Right ventricle myocardium inferior (tissue), 1 donor: ENCODE data around the gene WIPF1. TPM values are rescaled to one million over a fixed set of nuclear protein-coding genes. Genes with fewer than 3 reads are reported as not detected.
A peak's percentile ranks its signal among the peaks of the same experiment; 100 is the strongest.

ENCODE experiments used
- ATAC-seq: fragments of 200-7000 bp; cut with Tn5 transposase; one replicate; pipeline ENCODE4 v1.9.1; 2020; ENCODE audit warnings: mild to moderate bottlenecking, moderate library complexity
- DNase-seq: peaks from one replicate; pipeline ENCODE4 v3.0.0; 2021; ENCODE audit errors: missing footprints
- intact Hi-C: fragments of 100-400 bp; cut with DNase I; formaldehyde crosslinking; loops from one replicate; pipeline ENCODE4 v1.11.0; 2022
- total RNA-seq: library from RNA; stranded (reverse); fragmentation: NEBNext Ultra II Directional; extraction: Animal tissue kit (Norgen Biotek cat#: 25700); gene quantifications from one replicate; pipeline ENCODE4 v1.2.1, GENCODE V29; 2021
- donor health status: DM: no; HTN: yes; CAD: no; lungs with severe emphysema.

WIPF1 gene
- total RNA-seq, 1 donor from 2014 or later: 19.4 TPM

DNA sequence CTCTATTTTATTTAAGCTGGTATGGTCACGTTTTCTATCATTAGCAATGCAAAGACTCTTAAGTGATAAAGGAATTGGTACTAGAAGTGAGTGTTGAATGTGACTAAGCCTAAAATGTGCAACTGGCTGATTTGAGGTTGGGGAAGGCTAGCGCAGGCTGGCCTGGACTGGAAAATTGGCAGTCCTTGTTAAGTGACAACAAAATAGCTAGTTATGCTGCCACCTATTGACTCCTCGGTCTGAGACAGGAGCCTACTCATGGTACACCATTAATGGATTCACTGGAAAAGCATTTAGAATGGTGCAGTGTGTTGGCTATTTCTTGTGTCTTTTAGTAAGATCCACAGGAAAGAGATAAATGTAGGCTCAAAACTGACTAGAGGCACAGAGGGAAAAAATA lies 5.7 kb upstream of the WIPF1 start:
- no peak for DNase-seq
- ATAC-seq: peak; percentile 87
- intact Hi-C loops: loop anchor here (2.0 kb wide), 1 partner anchor 140 kb away; no protein-coding TSS in a partner anchor

DNA sequence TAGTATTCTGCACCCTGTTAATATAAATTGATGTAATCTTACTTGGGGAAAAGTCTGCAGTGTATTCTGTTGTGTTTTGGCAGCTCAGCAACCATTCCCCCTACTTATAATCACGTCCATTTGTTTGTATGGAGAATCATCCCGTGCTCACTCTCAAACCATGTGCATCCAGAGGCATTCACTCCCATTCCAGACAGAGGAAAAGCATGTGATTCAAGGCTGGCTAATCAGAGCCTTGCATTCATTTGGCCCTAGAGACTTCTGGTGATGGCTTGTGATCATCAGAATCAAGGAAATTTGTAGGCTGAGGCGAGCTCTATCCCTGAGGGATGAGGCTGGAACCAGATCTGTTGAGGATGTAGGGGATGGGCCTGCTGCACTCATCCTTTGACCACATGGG lies 5.1 kb upstream of the WIPF1 start:
- ATAC-seq (peak; percentile 7), DNase-seq (no peak)
- intact Hi-C loops: loop anchor here (2.0 kb wide), 1 partner anchor 140 kb away; no protein-coding TSS in a partner anchor

DNA sequence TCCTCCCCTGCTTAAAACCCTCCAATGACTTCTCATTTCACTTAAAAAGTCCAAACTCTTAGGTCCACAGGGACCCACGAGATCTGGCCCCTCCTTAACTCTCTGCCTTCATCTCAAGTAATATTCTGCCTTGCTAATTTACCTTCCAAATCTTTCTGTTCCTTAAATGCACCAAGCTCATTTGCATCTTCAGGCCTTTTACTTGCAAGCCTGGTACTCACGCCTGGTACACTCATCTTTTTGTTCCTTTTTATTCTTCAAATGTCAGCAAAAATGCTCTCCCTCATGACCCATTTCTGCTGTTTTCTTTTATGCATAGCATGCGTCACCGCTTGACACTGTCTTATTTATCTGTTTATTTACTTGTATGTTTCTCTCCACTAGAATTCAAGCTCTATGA lies 2.7 kb upstream of the WIPF1 start:
- DNase-seq (no peak), ATAC-seq (peak; percentile 16)
- intact Hi-C loops: no loop called here

DNA sequence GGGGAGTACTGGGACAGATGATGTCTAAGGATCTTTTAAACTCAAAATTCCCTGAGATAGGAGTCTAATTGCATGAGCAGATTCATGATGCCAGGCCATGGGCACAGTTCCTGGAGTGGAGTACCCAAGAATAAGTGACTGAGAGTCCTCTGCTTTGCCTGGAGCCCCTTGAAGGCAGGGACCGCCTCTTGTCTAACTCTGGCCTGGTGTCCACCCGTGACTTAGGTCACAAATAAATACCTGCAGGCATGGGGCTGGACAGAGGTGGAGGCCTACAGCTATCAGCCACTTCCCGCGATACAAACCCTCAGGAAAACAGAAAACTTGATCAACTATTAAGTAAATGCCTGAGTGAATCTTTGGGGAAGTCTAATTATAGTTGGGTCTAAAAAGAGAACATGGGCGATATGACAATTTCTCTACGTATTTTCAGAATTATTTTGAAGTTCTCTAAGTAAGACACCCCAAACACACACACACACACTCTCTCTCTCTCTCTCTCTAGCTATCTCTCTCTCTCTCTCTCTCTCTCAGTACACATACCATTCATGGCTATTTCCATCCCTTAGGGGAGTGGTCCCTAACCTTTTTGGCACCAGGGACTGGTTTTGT lies 1.8 kb upstream of the WIPF1 start:
- intact Hi-C loops: no loop called here
- ATAC-seq: no peak
- peak; percentile 64 for DNase-seq

DNA sequence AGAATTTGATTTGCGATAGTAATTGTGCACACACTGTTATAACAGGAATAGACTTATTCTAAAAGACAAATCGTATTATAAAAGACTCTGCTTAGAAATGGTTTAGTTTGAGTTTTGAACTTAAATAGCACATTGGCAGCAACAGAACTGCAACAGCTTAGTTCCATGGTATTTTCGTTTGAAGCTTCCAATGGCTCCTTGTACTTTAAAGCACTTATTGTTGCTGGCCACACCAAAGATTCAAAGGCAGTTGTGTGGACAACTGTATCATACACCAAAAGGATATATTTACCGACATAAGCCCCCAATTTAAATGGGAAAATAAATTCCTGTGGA lies 627 bp downstream of the WIPF1 start:
- intact Hi-C loops: no loop called here
- ATAC-seq (no peak), DNase-seq (no peak)

DNA sequence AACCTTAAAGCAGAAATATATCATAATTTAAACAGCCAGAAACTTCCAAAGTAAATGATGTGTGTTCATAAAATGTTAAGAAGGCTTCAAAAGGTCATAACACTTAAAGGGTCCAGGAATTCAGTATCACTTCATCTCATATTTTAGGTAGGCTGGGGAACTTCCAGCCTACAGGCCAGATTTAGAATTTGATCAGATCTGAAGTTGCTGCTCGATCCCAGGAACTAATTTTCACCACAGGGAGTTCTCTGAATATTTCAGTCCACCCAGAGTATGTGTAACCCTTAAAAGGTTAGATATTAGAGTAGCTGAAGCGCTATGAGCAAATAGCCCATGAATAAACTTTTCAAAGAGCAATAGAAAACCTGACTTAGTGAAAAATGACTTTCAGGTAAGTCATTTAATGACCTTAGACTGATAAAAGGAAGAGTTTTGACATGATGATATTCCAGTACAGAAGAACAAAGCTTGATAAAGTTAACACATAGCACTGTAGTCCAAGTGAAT lies 1.7 kb downstream of the WIPF1 start:
- intact Hi-C loops: no loop called here
- no peak for DNase-seq
- ATAC-seq: no peak

DNA sequence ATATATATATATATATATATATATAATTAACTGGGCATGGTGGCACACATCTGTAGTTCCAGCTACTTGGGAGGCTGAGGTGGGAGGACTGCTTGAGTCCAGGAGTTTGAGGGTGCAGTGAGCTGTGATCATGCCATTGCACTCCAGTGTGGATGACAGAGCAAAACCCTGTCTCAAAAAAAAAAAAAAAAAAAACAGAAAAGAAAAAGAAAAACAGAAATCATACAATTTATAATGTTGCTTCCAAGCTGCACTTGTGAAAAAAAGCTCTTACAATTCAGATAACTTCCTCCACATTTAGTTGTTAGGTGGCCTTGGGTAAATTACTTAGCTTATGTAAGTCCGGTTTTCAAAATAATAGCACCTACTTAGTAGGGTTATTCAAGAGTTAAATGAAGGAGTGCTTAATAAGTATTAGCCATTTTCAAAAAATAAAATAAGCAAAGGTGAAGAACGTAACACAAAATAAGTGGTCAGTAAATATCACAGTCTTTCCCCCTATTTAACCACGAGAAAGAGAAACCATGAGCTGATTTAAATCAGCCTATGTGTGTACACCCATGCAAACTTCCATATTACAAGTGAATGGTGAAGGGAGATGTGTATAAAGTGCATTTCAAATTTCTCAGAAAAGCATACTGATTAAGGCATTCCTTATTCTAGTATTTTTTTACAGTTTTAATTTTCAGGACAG lies 2.3 kb downstream of the WIPF1 start:
- intact Hi-C loops: no loop called here
- no peak for ATAC-seq

DNA sequence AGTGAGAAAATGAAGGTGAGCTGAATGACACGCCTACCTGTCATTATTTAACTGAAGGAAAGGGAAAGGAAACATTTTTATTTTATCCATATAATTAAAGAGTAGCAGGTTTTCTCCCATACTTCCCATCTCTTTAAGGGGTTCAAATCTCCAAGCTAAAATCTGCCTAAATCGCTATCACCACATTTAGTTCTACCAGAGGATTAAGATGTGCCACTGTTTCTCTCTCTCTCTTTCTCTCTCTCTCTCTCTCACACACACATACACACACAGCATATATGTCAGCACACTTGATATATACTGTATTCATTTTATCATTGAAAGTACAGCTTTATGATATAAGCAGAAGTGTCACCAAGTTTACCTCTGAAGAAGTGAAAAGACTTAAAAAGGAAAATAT lies 3.1 kb downstream of the WIPF1 start:
- ATAC-seq: no peak
- intact Hi-C loops: no loop called here
- no peak for DNase-seq

More for the DNA sequence above, 2.3 kb downstream of the WIPF1 start:
- no peak for DNase-seq

DNA sequence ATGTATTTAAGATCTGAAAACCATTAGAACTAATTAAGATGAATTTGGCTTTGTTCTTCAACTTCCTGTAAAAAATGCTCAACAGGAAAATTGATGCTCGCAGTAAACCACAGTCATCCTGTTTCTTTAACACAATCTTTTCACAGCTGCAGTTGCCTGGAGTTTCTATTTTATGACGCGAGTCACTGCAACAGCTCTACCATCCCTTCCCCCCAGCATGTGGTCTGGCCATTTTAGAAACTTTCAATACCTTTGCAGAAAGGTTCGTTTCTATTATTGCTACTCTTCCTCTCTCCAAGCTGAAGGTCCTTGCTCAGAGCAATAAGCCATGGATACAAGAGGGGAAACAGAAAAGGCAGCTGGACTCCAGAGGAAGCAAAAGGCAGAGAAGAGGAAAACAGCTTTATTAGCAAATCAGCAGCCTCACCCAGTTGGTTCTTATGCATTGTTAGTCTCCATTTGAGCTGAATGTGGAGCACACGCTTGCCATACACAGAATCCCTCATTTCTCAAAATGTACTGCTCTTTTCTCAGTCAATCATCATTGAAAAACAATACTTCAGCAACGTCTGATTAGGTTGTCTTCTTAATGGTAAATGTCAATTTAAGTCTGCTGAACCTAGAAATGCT lies 3.9 kb downstream of the WIPF1 start:
- DNase-seq: no peak
- intact Hi-C loops: no loop called here
- peak; percentile 51 for ATAC-seq

DNA sequence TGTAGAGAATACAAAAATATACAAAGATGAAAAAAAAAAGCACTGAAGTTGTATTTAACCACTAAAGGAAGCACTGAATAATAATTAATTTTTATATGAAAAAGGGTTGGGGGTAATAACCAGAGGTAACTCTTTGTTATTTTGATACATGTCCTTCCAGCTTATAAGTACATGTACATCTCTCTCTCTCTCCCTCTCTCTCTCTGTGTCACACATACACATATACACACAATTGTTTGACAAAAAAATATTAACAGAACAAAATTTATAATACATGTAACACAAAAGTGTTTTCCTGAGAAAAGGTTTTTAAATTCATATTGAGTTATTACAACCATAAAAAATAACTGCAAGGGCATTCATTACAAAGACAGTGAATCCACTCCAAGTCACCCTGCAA lies 4.6 kb downstream of the WIPF1 start:
- intact Hi-C loops: no loop called here
- no peak for DNase-seq

DNA sequence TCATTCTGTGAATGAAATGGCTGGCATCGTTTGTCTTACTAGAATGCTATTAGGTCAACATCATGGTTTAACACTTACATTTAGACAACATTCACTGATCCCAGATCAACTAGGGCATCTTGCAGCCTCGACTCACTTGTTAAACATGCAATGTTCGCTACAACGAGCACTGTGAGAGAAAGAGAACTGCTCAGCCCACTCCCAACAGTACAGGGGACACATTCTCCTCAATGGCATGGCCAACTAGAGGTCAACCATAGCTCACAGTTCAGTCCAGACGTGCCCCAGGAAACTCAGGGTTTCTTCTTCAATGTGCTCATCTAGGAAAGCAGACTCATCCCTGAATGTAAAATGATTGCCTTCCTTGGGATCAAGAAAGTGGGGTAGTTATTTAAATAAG lies 5.9 kb downstream of the WIPF1 start:
- intact Hi-C loops: no loop called here
- no peak for ATAC-seq

More for the DNA sequence above, 4.6 kb downstream of the WIPF1 start:
- no peak for ATAC-seq

DNA sequence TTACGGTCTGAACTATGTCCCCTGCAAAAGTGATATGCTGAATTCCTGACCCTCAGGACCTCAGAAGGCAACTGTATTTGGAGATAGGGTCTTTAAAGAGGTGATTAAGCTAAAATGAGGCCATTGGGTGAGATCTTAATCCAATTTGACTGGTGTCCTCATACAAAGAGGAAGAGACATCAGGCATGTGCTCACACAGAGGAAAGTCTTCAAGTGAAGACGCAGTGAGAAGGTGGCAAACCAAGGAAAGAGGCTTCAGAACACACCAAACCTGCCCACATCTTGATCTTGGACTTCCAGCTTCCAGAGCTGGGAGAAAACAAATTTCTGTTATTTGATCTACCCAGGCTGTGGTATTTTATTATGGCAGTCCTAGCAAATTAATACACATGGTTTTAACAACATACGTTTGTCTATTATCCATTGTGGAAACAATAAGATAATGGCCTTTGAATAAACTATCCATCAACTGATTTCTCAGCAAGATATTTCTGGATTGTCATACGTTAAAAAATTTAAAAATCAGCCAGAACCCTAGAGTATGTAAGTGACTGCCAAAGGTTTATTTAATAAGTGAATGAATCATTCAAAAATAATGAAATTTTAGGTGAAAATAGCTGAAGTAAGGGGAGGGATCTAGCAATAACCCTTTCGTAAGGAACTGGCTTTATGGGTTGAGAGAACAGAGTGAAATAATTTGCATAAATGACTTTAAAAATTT lies 6.5 kb downstream of the WIPF1 start:
- no peak for DNase-seq
- ATAC-seq: no peak
- intact Hi-C loops: no loop called here

More for the DNA sequence above, 5.9 kb downstream of the WIPF1 start:
- no peak for DNase-seq

DNA sequence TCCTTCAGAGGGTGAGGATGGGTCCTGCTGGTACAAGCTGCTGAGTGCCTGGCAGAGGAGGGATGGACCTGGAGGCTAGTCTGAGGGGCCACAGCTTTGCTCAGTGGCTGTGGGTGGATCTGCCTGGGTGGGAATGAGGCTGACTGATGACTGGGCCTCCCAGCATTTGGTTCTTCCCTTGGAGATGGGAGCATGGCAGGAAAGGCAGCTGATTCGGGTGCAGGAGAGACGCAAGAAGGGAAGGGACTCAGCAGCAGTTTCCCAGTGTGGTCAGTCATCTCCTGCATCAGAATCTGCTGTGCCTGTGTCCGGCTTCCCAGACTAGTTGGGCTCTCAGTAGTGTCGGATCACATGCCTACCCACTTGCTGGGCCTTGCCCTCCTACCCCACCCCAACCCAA lies 7.3 kb downstream of the WIPF1 start:
- no peak for ATAC-seq
- intact Hi-C loops: no loop called here
- DNase-seq: no peak

DNA sequence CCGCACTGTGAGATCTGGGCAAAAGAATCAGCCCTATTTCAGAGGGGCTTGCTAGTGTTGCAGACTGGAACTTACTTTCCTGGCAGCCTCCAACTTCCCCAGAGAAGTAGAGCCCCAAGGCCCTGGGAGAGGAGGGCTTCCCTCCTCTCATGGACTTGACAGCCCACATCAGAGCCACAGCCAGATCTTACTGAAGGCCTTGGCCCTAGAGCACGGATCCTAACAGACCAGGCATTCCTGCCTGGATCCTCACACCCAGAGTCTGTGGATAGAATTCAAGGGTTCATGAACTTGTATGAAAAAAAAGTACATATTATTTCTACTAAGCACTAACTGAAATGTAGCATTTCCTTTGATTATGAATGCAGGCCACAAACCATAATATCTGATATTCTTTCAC lies 8.3 kb downstream of the WIPF1 start:
- intact Hi-C loops: no loop called here

DNA sequence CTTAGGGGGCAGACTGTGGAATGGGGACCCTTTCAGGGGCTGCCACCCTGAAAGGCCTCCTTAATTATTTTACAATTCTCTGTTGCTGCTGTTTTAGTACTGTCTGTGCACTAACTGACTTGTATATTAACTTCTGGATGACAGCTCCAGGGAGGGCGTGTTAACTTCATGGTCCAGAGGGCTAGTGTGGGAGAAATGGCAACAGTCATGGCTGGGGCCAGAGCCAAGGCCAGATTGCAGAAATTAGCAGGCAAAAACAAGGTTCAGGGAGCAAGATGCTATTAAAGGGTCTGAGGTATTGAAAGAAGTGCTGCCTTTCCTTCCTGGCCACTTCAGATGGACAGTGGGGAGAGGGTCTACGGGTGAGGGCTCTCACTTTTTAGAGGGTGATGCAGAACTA lies 9.1 kb downstream of the WIPF1 start:
- DNase-seq (no peak), ATAC-seq (peak; percentile 63)
- intact Hi-C loops: no loop called here

More for the DNA sequence above, 8.3 kb downstream of the WIPF1 start:
- no peak for DNase-seq
- no peak for ATAC-seq

DNA sequence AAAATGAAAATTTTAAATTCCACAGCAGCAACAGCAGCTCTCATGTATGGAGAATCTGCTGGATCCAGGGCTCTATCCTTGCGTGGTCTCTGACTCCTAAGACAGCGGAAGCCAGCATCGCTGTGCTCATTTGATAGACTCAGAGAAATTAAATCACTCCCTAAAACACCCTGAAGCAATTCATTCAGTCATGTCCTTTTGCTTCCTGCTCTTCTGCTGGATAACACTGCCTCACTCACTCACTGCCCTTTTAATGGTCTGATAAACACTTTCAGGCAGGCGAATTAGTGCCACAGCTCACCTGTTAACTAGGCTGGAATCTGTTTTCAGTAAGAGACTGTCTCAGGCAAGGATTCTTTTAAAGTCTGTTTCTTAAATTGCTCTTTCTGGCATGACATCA lies 10.0 kb downstream of the WIPF1 start:
- ATAC-seq: no peak
- intact Hi-C loops: no loop called here
- no peak for DNase-seq

DNA sequence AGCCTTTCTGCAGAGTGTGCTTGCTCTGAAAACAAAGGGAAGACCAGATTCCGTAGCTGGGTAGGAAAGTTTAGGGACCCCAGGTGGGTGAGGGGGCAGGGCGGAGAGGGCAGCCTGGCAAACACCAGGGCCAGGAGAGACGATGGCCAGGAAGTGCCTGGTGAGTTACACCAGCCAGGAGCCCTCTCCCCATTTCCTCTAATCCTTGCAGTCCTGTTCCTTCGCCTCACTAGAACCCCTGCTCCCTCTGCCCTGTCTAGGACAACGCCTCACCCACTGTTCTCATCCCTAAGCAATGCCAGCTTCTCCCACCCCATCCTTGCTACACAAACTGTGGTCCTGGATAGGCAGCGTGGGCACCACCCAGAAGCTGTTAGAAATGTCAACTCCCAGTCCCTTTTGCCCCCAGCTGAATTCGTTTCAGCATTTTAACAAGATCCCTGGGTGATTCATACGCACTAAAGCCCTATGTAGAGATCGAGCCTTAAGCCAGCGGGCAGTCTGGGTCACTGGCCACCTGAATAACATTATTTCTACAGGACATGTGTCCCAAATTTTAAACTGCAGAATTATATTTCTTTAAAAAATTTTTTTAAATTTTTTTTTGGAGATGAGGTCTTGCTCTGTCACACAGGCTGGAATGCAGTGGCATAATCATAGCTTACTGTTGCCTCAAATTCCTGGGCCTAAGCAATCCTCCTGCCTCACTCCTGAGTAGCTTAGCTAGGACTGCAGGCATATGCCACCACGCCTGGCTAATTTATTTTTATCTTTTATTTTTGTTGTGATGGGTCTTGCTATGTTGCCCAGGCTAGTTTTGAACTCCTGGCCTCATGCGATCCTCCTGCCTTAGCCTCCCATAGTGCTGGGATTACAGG lies 10.9 kb downstream of the WIPF1 start:
- DNase-seq: no peak
- intact Hi-C loops: no loop called here
- ATAC-seq: no peak

DNA sequence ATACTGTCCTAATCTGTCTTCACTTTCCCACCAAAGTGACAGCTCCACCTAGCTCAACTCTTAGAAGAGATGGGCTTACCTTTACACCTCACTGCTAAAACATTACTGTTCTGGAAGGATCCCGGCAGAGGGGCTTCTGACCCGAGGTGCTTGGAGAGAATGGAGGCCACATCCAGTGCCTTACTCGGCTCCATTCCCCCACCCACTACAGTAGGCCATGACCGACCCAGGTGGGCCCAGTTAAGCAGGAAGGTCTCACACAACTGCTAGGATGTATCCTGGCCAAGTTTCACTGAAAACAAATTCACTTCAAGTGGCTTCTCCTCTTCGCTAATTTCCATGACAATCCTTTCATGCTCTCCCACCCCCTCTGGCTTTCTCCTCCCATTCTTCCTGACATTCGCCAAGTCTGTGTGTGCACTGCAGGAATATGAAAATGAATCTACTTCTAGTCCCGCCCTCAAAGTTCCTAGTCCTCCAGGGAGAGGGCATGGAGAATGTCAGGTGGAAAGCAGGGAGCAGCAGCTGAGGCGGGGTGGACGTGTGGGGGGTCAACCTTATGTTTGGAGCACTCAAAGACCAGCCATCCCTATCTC lies 11.8 kb downstream of the WIPF1 start:
- no peak for ATAC-seq
- intact Hi-C loops: no loop called here
- no peak for DNase-seq
